GM19035 (cell line): ENCODE results near the gene COL21A1.
"Not testable (repeated sequence)": the region's sequence is repeated elsewhere in the genome, so short reads cannot be mapped to it uniquely, and the experiment has no call there.

Experiments used
- ATAC-seq: cut with Tn5 transposase; IDR thresholded peaks from one replicate; pipeline ENCODE4 v1.9.1; 2021; ENCODE audit not compliant: unreplicated experiment

The COL21A1 gene

GRCh38 chr6:56021943-56022342 lies 225.4 kb downstream of the COL21A1 start:
- no peak for ATAC-seq

GRCh38 chr6:56019973-56020372 lies 227.4 kb downstream of the COL21A1 start:
- no peak for ATAC-seq

GRCh38 chr6:56017198-56017597 lies 230.2 kb downstream of the COL21A1 start:
- no peak for ATAC-seq

- not testable (repeated sequence) for ATAC-seq
Measured at GRCh38 chr6:56014039-56014438, 233.3 kb downstream of the COL21A1 start.

- ATAC-seq: no peak
Measured at GRCh38 chr6:56009636-56010035, 237.7 kb downstream of the COL21A1 start.
